ENCODE results near the gene WASF3.

DNA sequence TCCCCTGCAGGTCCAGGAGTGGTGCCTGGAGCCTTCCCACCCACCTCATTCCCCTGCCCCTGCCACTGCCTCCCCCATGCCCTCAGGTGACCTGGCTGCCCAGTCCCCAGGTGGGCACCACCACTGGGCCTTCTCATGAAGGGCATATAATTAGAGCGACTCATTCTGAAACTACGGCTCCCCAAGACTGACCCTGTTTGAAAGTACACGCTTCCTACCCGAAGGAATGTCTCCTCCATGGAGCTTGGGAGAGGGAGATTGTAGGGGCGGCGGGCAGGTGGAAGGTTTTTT, 150.5 kb downstream of the WASF3 start:
- TF ChIP-seq, protein P1, sequence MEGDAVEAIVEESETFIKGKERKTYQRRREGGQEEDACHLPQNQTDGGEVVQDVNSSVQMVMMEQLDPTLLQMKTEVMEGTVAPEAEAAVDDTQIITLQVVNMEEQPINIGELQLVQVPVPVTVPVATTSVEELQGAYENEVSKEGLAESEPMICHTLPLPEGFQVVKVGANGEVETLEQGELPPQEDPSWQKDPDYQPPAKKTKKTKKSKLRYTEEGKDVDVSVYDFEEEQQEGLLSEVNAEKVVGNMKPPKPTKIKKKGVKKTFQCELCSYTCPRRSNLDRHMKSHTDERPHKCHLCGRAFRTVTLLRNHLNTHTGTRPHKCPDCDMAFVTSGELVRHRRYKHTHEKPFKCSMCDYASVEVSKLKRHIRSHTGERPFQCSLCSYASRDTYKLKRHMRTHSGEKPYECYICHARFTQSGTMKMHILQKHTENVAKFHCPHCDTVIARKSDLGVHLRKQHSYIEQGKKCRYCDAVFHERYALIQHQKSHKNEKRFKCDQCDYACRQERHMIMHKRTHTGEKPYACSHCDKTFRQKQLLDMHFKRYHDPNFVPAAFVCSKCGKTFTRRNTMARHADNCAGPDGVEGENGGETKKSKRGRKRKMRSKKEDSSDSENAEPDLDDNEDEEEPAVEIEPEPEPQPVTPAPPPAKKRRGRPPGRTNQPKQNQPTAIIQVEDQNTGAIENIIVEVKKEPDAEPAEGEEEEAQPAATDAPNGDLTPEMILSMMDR (IDR thresholded peaks at IDR 0.05; ENCODE audit: borderline replicate concordance, extremely low read depth, low read length, poor library complexity, severe bottlenecking): no peak
- no peak for TF ChIP-seq EZH2 (IDR thresholded peaks at IDR 0.05; ENCODE audit: borderline replicate concordance, low read depth, low read length, severe bottlenecking)

Data from DND-41 (cell line).